H9 (cell line): ENCODE results near the gene CYP27C1. TPM values are rescaled to one million over a fixed set of nuclear protein-coding genes. Genes with fewer than 3 reads are reported as not detected.

Source experiments
- DNase-seq: peaks from one replicate; pipeline ENCODE4 v3.0.0-alpha.2; 2017
- H2AFZ ChIP-seq: one replicate; pipeline ENCODE4 v1.6.1; 2013; ENCODE audit warnings: mild to moderate bottlenecking, low read length, control low read depth, moderate library complexity
- H2AK5ac ChIP-seq: 2 replicates; pipeline ENCODE4 v1.6.1; 2013; ENCODE audit warnings: low read length, control low read depth, mixed read lengths; ENCODE audit not compliant: insufficient read length
- H2BK120ac ChIP-seq: one replicate; pipeline ENCODE4 v1.6.1; 2013; ENCODE audit warnings: low read depth, mild to moderate bottlenecking, low read length, control low read depth, inconsistent platforms; ENCODE audit not compliant: poor library complexity, severe bottlenecking
- H2BK12ac ChIP-seq: 2 replicates; pipeline ENCODE4 v1.6.1; 2013; ENCODE audit warnings: low read length, control low read depth, mixed read lengths, low read depth; ENCODE audit not compliant: insufficient read length
- H2BK15ac ChIP-seq: 2 replicates; pipeline ENCODE4 v1.6.1; 2013; ENCODE audit warnings: low read depth, low read length, control low read depth
- H2BK20ac ChIP-seq: one replicate; pipeline ENCODE4 v1.6.1; 2013; ENCODE audit warnings: low read depth, mild to moderate bottlenecking, low read length, control low read depth, inconsistent platforms; ENCODE audit not compliant: poor library complexity, severe bottlenecking
- H2BK5ac ChIP-seq: 2 replicates; pipeline ENCODE4 v1.6.1; 2013; ENCODE audit warnings: low read length, control low read depth, mixed read lengths; ENCODE audit not compliant: insufficient read length
- H3K14ac ChIP-seq: 2 replicates; pipeline ENCODE4 v1.6.1; 2013; ENCODE audit warnings: low read length, control low read depth; ENCODE audit not compliant: insufficient read depth
- H3K18ac ChIP-seq: 2 replicates; pipeline ENCODE4 v1.6.1; 2013; ENCODE audit warnings: low read depth, mild to moderate bottlenecking, mixed read lengths, low read length, control low read depth; ENCODE audit not compliant: insufficient read length
- H3K23ac ChIP-seq: 2 replicates; pipeline ENCODE4 v1.6.1; 2013; ENCODE audit warnings: low read length, control low read depth, mixed read lengths, low read depth; ENCODE audit not compliant: insufficient read length
- H3K23me2 ChIP-seq: 2 replicates; pipeline ENCODE4 v1.6.1; 2013; ENCODE audit warnings: low read depth, mild to moderate bottlenecking, mixed read lengths, low read length, control low read depth; ENCODE audit not compliant: insufficient read length, poor library complexity, severe bottlenecking
- H3K27ac ChIP-seq: 2 replicates; pipeline ENCODE4 v1.5.1; 2013; ENCODE audit warnings: low read length, control low read depth, mixed read lengths, low read depth; ENCODE audit not compliant: insufficient read length
- H3K27me3 ChIP-seq: 2 replicates; pipeline ENCODE4 v1.6.1; 2013; ENCODE audit warnings: low read length, control low read depth, inconsistent platforms; ENCODE audit not compliant: insufficient read depth
- H3K4ac ChIP-seq: 2 replicates; pipeline ENCODE4 v1.6.1; 2013; ENCODE audit warnings: low read depth, mild to moderate bottlenecking, control low read depth, inconsistent platforms, low read length, moderate library complexity
- H3K4me1 ChIP-seq: 2 replicates; pipeline ENCODE4 v1.6.1; 2013; ENCODE audit warnings: low read length, control low read depth, inconsistent platforms; ENCODE audit not compliant: insufficient read depth
- H3K4me2 ChIP-seq: 2 replicates; pipeline ENCODE4 v1.6.1; 2013; ENCODE audit warnings: low read length, control low read depth, mixed read lengths; ENCODE audit not compliant: insufficient read length, insufficient read depth
- H3K56ac ChIP-seq: 2 replicates; pipeline ENCODE4 v1.6.1; 2013; ENCODE audit warnings: low read depth, mild to moderate bottlenecking, mixed read lengths, low read length, control low read depth; ENCODE audit not compliant: insufficient read length
- H3K79me1 ChIP-seq: 2 replicates; pipeline ENCODE4 v1.6.1; 2013; ENCODE audit warnings: low read depth, mild to moderate bottlenecking, moderate library complexity, low read length, control low read depth, inconsistent platforms; ENCODE audit not compliant: insufficient read depth, poor library complexity, severe bottlenecking
- H3K79me2 ChIP-seq: 2 replicates; pipeline ENCODE4 v1.6.1; 2013; ENCODE audit warnings: low read length, control low read depth, inconsistent platforms; ENCODE audit not compliant: insufficient read depth
- H3K9ac ChIP-seq: 2 replicates; pipeline ENCODE4 v1.6.1; 2013; ENCODE audit warnings: low read length, control low read depth, mixed read lengths; ENCODE audit not compliant: insufficient read length; ENCODE audit errors: extremely low read depth
- H3K9me3 ChIP-seq: one replicate; pipeline ENCODE4 v1.6.1; 2013; ENCODE audit warnings: low read depth, low read length, inconsistent platforms; ENCODE audit not compliant: control insufficient read depth
- H3T11ph ChIP-seq: one replicate; pipeline ENCODE4 v1.6.1; 2013; ENCODE audit warnings: mild to moderate bottlenecking, low read length, control low read depth, inconsistent platforms
- H4K20me1 ChIP-seq: one replicate; pipeline ENCODE4 v1.6.1; 2013; ENCODE audit not compliant: control insufficient read depth, insufficient read length, insufficient read depth
- H4K5ac ChIP-seq: 2 replicates; pipeline ENCODE4 v1.6.1; 2013; ENCODE audit warnings: low read depth, mild to moderate bottlenecking, mixed read lengths, low read length, control low read depth; ENCODE audit not compliant: insufficient read length
- H4K8ac ChIP-seq: replicated peaks from 2 replicates; pipeline ENCODE4 v1.6.1; 2013; ENCODE audit warnings: low read length, control low read depth, mixed read lengths, low read depth; ENCODE audit not compliant: insufficient read length
- H4K91ac ChIP-seq: 2 replicates; pipeline ENCODE4 v1.6.1; 2013; ENCODE audit warnings: low read depth, mild to moderate bottlenecking, moderate library complexity, mixed read lengths, low read length, control low read depth; ENCODE audit not compliant: insufficient read length
- H3K27ac Mint-ChIP-seq, 3 experiments: 2 replicates in 2 of 3; 3 replicates in 1 of 3; pipeline ENCODE4 v1.8.0; 2020 to 2021; ENCODE audit warnings: mixed read lengths in 3 of 3, mild to moderate bottlenecking in 1 of 3, moderate library complexity in 1 of 3
- H3K27me3 Mint-ChIP-seq: 2 replicates; pipeline ENCODE4 v1.8.0; 2021; ENCODE audit warnings: low read depth, mild to moderate bottlenecking, moderate library complexity, mixed read lengths
- H3K36me3 Mint-ChIP-seq, 3 experiments: 2 replicates in 2 of 3; 3 replicates in 1 of 3; pipeline ENCODE4 v1.8.0; 2020 to 2021; ENCODE audit warnings: low read depth in 3 of 3, mixed read lengths in 3 of 3; ENCODE audit not compliant: insufficient read depth in 1 of 3
- H3K4me1 Mint-ChIP-seq, 2 experiments: 2 replicates each; pipeline ENCODE4 v1.8.0; 2020; ENCODE audit warnings: mixed read lengths in 2 of 2
- H3K4me3 Mint-ChIP-seq, 2 experiments: 2 replicates in 1 of 2; 3 replicates in 1 of 2; pipeline ENCODE4 v1.8.0; 2020 to 2021; ENCODE audit warnings: mild to moderate bottlenecking in 2 of 2, mixed read lengths in 2 of 2, moderate library complexity in 1 of 2
- H3K9me3 Mint-ChIP-seq, 2 experiments: 2 replicates in 1 of 2; 3 replicates in 1 of 2; pipeline ENCODE4 v1.8.0; 2020; ENCODE audit warnings: mild to moderate bottlenecking in 2 of 2, mixed read lengths in 2 of 2, moderate library complexity in 1 of 2
- CTCF ChIP-seq: fragments of 200-600 bp; sonication (generic); conservative IDR thresholded peaks from 3 replicates; pipeline ENCODE4 v1.8.0; 2021; ENCODE audit warnings: antibody characterized with exemption, mild to moderate bottlenecking
- WGBS: extraction: QIAGEN DNeasy Blood & Tissue Kit; methylation state at CpG from one replicate; pipeline ENCODE4 v1.1.7; 2013; ENCODE audit warnings: missing lambda C conversion rate, low lambda C conversion rate, mixed read lengths; ENCODE audit not compliant: insufficient read length; ENCODE audit errors: extremely low coverage; 5-methylcytosine and 5-hydroxymethylcytosine counted together
- total RNA-seq: library from RNA; stranded (reverse); gene quantifications from 2 replicates; pipeline ENCODE4 v1.2.1, GENCODE V29; 2021

The CYP27C1 gene
- total RNA-seq, 1 experiment from 2014 or later, result 2.3 TPM

- Histone ChIP-seq H3K56ac (no peak overlapping the region), H2AK5ac (no peak overlapping the region), H3K4ac (no peak overlapping the region), H4K20me1 (no peaks in the 10 kb centered on the region), H3T11ph (no peak overlapping the region), H2BK120ac (no peak overlapping the region), H3K79me2 (no peaks in the 10 kb centered on the region), H3K9ac (no peak overlapping the region), H3K9me3 (no peaks in the 10 kb centered on the region), H2BK12ac (no peak overlapping the region), H3K4me1 (no peaks in the 10 kb centered on the region), H3K23me2 (no peaks in the 10 kb centered on the region), H3K14ac (no peak overlapping the region), H3K79me1 (no peaks in the 10 kb centered on the region), H4K91ac (no peak overlapping the region), H3K23ac (no peak overlapping the region), H2AFZ (no peak overlapping the region), H3K4me2 (no peak overlapping the region), H4K8ac (no peak overlapping the region), H4K5ac (no peak overlapping the region), H2BK5ac (no peak overlapping the region), H3K18ac (no peak overlapping the region), H3K27me3 (no peaks in the 10 kb centered on the region), H2BK20ac (no peak overlapping the region), H2BK15ac (no peak overlapping the region), H3K27ac (no peak overlapping the region)
- Mint-ChIP-seq H3K36me3 (no peaks in the 10 kb centered on the region), H3K9me3 (peaks cover 3% of the 10 kb centered on the region in 2 experiments; a peak in 3 of 5 replicates), H3K4me3 (no peak overlapping the region), H3K4me1 (no peaks in the 10 kb centered on the region), H3K27ac (no peak overlapping the region), H3K27me3 (peaks cover 1% of the 10 kb centered on the region)
- TF ChIP-seq CTCF, result peak; percentile 19; the same call in 1 of the 3 replicates
- no CpG with 5 or more reads among the region's 2 CpGs for WGBS
- no peak for DNase-seq
These were observed 80.3 kb downstream of the CYP27C1 start for GRCh38 chr2:127139766-127140165.
